ENCODE measurements around the gene WDR7. TPM values are rescaled to one million over a fixed set of nuclear protein-coding genes. Genes with fewer than 3 reads are reported as not detected.

WDR7 gene
- total RNA-seq, 2 experiments from 2014 or later, result 28.8 to 30.5 TPM

DNA sequence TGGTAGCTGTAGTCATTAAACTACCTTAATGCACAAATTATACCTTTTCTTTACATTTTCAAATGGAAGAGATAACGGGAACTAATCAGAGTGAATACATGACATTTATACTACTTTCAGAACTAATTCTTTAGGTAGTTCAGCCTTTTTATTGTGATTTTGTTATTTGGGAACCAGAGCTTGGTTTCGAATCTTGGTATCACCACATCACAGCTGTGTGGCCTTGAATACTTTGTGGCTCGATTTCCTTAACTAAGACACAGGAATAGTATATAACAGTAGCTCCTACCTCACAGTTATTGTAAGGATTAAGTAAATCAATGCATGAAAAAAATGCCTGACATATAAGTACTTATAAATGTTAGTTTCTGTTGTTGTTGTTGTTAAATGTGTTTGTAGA, 240.0 kb downstream of the WDR7 start:
- Mint-ChIP-seq H3K4me3 (no peak overlapping the region), H3K4me1 (ENCODE audit: low read depth) (no peaks in the 10 kb centered on the region), H3K9me3 (no peaks in the 10 kb centered on the region), H3K36me3 (ENCODE audit: low read depth) (peaks cover 26% of the 10 kb centered on the region), H3K27me3 (no peaks in the 10 kb centered on the region), H3K27ac (no peak overlapping the region)
- H3K4me1 ChIP-seq (ENCODE audit: insufficient read depth, low read length), result no peaks in the 10 kb centered on the region
- CTCF ChIA-PET, result no interaction called here
- POLR2A ChIA-PET, result no interaction called here
- H3K36me3 ChIP-seq (ENCODE audit: insufficient read depth, low read length), result peaks cover 6% of the 10 kb centered on the region
- TF ChIP-seq, protein P1, sequence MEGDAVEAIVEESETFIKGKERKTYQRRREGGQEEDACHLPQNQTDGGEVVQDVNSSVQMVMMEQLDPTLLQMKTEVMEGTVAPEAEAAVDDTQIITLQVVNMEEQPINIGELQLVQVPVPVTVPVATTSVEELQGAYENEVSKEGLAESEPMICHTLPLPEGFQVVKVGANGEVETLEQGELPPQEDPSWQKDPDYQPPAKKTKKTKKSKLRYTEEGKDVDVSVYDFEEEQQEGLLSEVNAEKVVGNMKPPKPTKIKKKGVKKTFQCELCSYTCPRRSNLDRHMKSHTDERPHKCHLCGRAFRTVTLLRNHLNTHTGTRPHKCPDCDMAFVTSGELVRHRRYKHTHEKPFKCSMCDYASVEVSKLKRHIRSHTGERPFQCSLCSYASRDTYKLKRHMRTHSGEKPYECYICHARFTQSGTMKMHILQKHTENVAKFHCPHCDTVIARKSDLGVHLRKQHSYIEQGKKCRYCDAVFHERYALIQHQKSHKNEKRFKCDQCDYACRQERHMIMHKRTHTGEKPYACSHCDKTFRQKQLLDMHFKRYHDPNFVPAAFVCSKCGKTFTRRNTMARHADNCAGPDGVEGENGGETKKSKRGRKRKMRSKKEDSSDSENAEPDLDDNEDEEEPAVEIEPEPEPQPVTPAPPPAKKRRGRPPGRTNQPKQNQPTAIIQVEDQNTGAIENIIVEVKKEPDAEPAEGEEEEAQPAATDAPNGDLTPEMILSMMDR (IDR thresholded peaks at IDR 0.05), result no peak
- no peak for ATAC-seq (ENCODE audit: poor library complexity)
- H3K27ac ChIP-seq (ENCODE audit: low read depth in 1 of 2, low read length in 2 of 2), result no peak overlapping the region
- no peaks in the 10 kb centered on the region for H3K27me3 ChIP-seq (ENCODE audit: control insufficient read depth in 1 of 2, insufficient read depth in 2 of 2, low read length in 2 of 2)
- no peak overlapping the region for H3K4me3 ChIP-seq (ENCODE audit: low read length)
- intact Hi-C loops (cut with DNase I, micrococcal nuclease), result no loop called here
- no peak for DNase-seq
- H3K9me3 ChIP-seq (ENCODE audit: control insufficient read depth in 1 of 2, insufficient read depth in 1 of 2, low read length in 2 of 2), result no peaks in the 10 kb centered on the region

DNA sequence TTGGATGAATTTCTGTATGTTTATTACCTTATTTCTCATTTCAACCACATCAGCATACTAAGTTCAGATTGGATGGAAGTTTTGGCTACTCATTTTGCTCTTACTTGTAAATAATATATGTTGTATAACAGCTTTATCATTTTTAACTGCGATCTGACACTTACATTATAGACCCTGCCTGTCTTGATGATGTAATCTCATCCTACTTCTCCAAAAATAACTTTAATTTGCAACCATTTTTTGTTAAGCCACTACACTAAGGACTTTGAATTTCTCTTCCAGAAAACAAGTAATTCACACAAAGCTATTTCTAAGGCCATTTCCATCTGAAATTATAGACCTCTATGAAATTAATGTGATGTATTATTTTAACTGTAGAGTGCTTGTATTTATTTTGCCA, 240.7 kb downstream of the WDR7 start:
- Histone ChIP-seq H3K4me3 (ENCODE audit: low read length) (no peak overlapping the region), H3K27ac (ENCODE audit: low read depth in 1 of 2, low read length in 2 of 2) (no peak overlapping the region), H3K4me1 (ENCODE audit: insufficient read depth, low read length) (no peaks in the 10 kb centered on the region), H3K9me3 (ENCODE audit: control insufficient read depth in 1 of 2, insufficient read depth in 1 of 2, low read length in 2 of 2) (no peaks in the 10 kb centered on the region), H3K36me3 (ENCODE audit: insufficient read depth, low read length) (peaks cover 6% of the 10 kb centered on the region), H3K27me3 (ENCODE audit: control insufficient read depth in 1 of 2, insufficient read depth in 2 of 2, low read length in 2 of 2) (no peaks in the 10 kb centered on the region)
- Mint-ChIP-seq H3K4me3 (no peak overlapping the region), H3K27me3 (no peaks in the 10 kb centered on the region), H3K4me1 (ENCODE audit: low read depth) (no peaks in the 10 kb centered on the region), H3K36me3 (ENCODE audit: low read depth) (peaks cover 22% of the 10 kb centered on the region), H3K27ac (no peak overlapping the region), H3K9me3 (no peaks in the 10 kb centered on the region)
- POLR2A ChIA-PET, result no interaction called here
- intact Hi-C loops (cut with DNase I, micrococcal nuclease), result no loop called here
- ATAC-seq (ENCODE audit: poor library complexity) (no peak), DNase-seq (no peak)
- CTCF ChIA-PET, result no interaction called here
- TF ChIP-seq, protein P1 (IDR thresholded peaks at IDR 0.05), result no peak

DNA sequence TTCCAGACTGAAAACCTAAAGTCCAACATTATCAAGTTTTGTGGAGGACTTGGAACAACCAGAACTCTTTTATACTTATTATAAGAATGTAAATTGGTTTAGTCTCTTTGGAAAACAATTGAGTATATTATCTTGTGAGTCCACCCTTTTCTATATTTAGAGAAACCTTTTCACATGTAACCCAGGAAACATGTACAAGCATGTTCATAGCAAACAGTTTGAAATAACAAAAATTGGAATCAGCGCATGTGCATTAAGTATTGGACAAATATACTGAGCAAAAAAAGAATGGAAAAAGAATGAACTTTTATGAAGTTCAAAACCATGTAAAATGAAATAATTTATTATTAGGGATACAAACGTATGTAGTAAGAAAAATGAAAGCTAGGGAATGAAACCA, 246.0 kb downstream of the WDR7 start:
- DNase-seq (no peak), ATAC-seq (ENCODE audit: poor library complexity) (no peak)
- Histone ChIP-seq H3K27me3 (ENCODE audit: control insufficient read depth in 1 of 2, insufficient read depth in 2 of 2, low read length in 2 of 2) (no peaks in the 10 kb centered on the region), H3K4me1 (ENCODE audit: insufficient read depth, low read length) (peaks cover 3% of the 10 kb centered on the region), H3K4me3 (ENCODE audit: low read length) (no peak overlapping the region), H3K36me3 (ENCODE audit: insufficient read depth, low read length) (no peaks in the 10 kb centered on the region), H3K27ac (ENCODE audit: low read depth in 1 of 2, low read length in 2 of 2) (no peak overlapping the region), H3K9me3 (ENCODE audit: control insufficient read depth in 1 of 2, insufficient read depth in 1 of 2, low read length in 2 of 2) (no peaks in the 10 kb centered on the region)
- Mint-ChIP-seq H3K4me3 (no peak overlapping the region), H3K36me3 (ENCODE audit: low read depth) (peaks cover 4% of the 10 kb centered on the region), H3K4me1 (ENCODE audit: low read depth) (peaks cover 23% of the 10 kb centered on the region), H3K27ac (no peak overlapping the region), H3K27me3 (no peaks in the 10 kb centered on the region), H3K9me3 (no peaks in the 10 kb centered on the region)
- TF ChIP-seq, protein P1 (IDR thresholded peaks at IDR 0.05), result no peak
- intact Hi-C loops (cut with DNase I, micrococcal nuclease), result no loop called here
- ChIA-PET POLR2A (no interaction called here), CTCF (no interaction called here)
